Measurements from ENCODE around the gene IGFL2. TPM values are rescaled to one million over a fixed set of nuclear protein-coding genes. Genes with fewer than 3 reads are reported as not detected.
"Not testable (repeated sequence)": the region's sequence is repeated elsewhere in the genome, so short reads cannot be mapped to it uniquely, and the experiment has no call there.

Gene IGFL2
- total and polyA plus RNA-seq, 5 donors, result 0.14 to 0.43 TPM; not detected in 3

GRCh38 chr19:46176116-46176860 is 28.2 kb downstream of the IGFL2 start:
- intact Hi-C loops (cut with DNase I), result no loop called here
- no peak for DNase-seq
- WGBS, result 76% methylated on average over 7 of the region's 7 CpGs

GRCh38 chr19:46179076-46179759 is 31.2 kb downstream of the IGFL2 start:
- DNase-seq (no peak), ATAC-seq (no peak)
- Histone ChIP-seq H3K4me3 (ENCODE audit: low read length) (no peak overlapping the region), H3K27ac (ENCODE audit: low read length) (no peak overlapping the region), H3K4me1 (ENCODE audit: control insufficient read depth, insufficient read depth, low read length) (no peaks in the 10 kb centered on the region), H3K9me3 (ENCODE audit: control insufficient read depth, low read length) (no peaks in the 10 kb centered on the region), H3K27me3 (ENCODE audit: control insufficient read depth, insufficient read depth) (no peaks in the 10 kb centered on the region)
- intact Hi-C loops (cut with DNase I), result no loop called here
- 57% methylated on average over 9 of the region's 9 CpGs for WGBS

More at GRCh38 chr19:46176116-46176860, 28.2 kb downstream of the IGFL2 start:
- H3K27me3 ChIP-seq (ENCODE audit: control insufficient read depth, insufficient read depth), result no peaks in the 10 kb centered on the region
- H3K27ac ChIP-seq (ENCODE audit: low read length), result no peak overlapping the region
- no peaks in the 10 kb centered on the region for H3K4me1 ChIP-seq (ENCODE audit: control insufficient read depth, insufficient read depth, low read length)
- H3K9me3 ChIP-seq (ENCODE audit: control insufficient read depth, low read length), result no peaks in the 10 kb centered on the region
- no peak overlapping the region for H3K4me3 ChIP-seq (ENCODE audit: low read length)
- no peak for ATAC-seq

- no peak for DNase-seq
- 72% methylated on average over 5 of the region's 5 CpGs for WGBS
- no peaks in the 10 kb centered on the region for H3K4me1 ChIP-seq (ENCODE audit: control insufficient read depth, insufficient read depth, low read length)
- intact Hi-C loops (cut with DNase I), result no loop called here
- no peak overlapping the region for H3K4me3 ChIP-seq (ENCODE audit: low read length)
- no peaks in the 10 kb centered on the region for H3K27me3 ChIP-seq (ENCODE audit: control insufficient read depth, insufficient read depth)
- no peaks in the 10 kb centered on the region for H3K9me3 ChIP-seq (ENCODE audit: control insufficient read depth, low read length)
- H3K27ac ChIP-seq (ENCODE audit: low read length), result no peak overlapping the region
- no peak for ATAC-seq
Measured at GRCh38 chr19:46180701-46181387, 32.8 kb downstream of the IGFL2 start.

GRCh38 chr19:46181388-46181779 is 33.3 kb downstream of the IGFL2 start:
- no peaks in the 10 kb centered on the region for H3K27me3 ChIP-seq (ENCODE audit: control insufficient read depth, insufficient read depth)
- H3K27ac ChIP-seq (ENCODE audit: low read length), result no peak overlapping the region
- no peak for DNase-seq
- no peak overlapping the region for H3K4me3 ChIP-seq (ENCODE audit: low read length)
- no peaks in the 10 kb centered on the region for H3K9me3 ChIP-seq (ENCODE audit: control insufficient read depth, low read length)
- no peak for ATAC-seq
- intact Hi-C loops (cut with DNase I), result no loop called here
- H3K4me1 ChIP-seq (ENCODE audit: control insufficient read depth, insufficient read depth, low read length), result no peaks in the 10 kb centered on the region
- WGBS, result 39% methylated on average over 6 of the region's 6 CpGs

- Histone ChIP-seq H3K9me3 (ENCODE audit: control insufficient read depth, low read length) (no peaks in the 10 kb centered on the region), H3K4me1 (ENCODE audit: control insufficient read depth, insufficient read depth, low read length) (no peaks in the 10 kb centered on the region), H3K27me3 (ENCODE audit: control insufficient read depth, insufficient read depth) (no peaks in the 10 kb centered on the region), H3K27ac (ENCODE audit: low read length) (no peak overlapping the region), H3K4me3 (ENCODE audit: low read length) (no peak overlapping the region)
- 84% methylated on average over 8 of the region's 8 CpGs for WGBS
- no peak for DNase-seq
- intact Hi-C loops (cut with DNase I), result no loop called here
- ATAC-seq, result no peak
Measured at GRCh38 chr19:46182476-46182875, 34.4 kb downstream of the IGFL2 start.

- H3K9me3 ChIP-seq (ENCODE audit: control insufficient read depth, low read length); H3K4me3 ChIP-seq (ENCODE audit: low read length); H3K27ac ChIP-seq (ENCODE audit: low read length); H3K4me1 ChIP-seq (ENCODE audit: control insufficient read depth, insufficient read depth, low read length); ATAC-seq; DNase-seq; H3K27me3 ChIP-seq (ENCODE audit: control insufficient read depth, insufficient read depth): not testable (repeated sequence)
- intact Hi-C loops (cut with DNase I), result loop anchor here (5.0 kb wide), 2 partner anchors 103 to 158 kb away; no protein-coding TSS in a partner anchor
- 76% methylated on average over 6 of the region's 6 CpGs for WGBS
Measured at GRCh38 chr19:46184775-46185710, 37.0 kb downstream of the IGFL2 start.

- H3K27ac ChIP-seq (ENCODE audit: low read length), result no peak overlapping the region
- intact Hi-C loops (cut with DNase I), result loop anchor here (5.0 kb wide), 2 partner anchors 104 to 159 kb away; no protein-coding TSS in a partner anchor
- WGBS, result 55% methylated on average over 20 of the region's 20 CpGs
- H3K4me1 ChIP-seq (ENCODE audit: control insufficient read depth, insufficient read depth, low read length), result no peaks in the 10 kb centered on the region
- no peaks in the 10 kb centered on the region for H3K9me3 ChIP-seq (ENCODE audit: control insufficient read depth, low read length)
- H3K4me3 ChIP-seq (ENCODE audit: low read length), result no peak overlapping the region
- DNase-seq, result peak in 2 of 3 donors; percentile 52 to 62
- peak; percentile 33 to 34 for ATAC-seq
- no peaks in the 10 kb centered on the region for H3K27me3 ChIP-seq (ENCODE audit: control insufficient read depth, insufficient read depth)
Measured at GRCh38 chr19:46186101-46186716, 38.2 kb downstream of the IGFL2 start.

- ATAC-seq, result no peak
- H3K27me3 ChIP-seq (ENCODE audit: control insufficient read depth, insufficient read depth), result no peaks in the 10 kb centered on the region
Measured at GRCh38 chr19:46186717-46187101, 38.7 kb downstream of the IGFL2 start.

GRCh38 chr19:46189971-46190888 is 42.2 kb downstream of the IGFL2 start:
- DNase-seq (no peak), ATAC-seq (no peak)
- Histone ChIP-seq H3K4me1 (ENCODE audit: control insufficient read depth, insufficient read depth, low read length) (no peaks in the 10 kb centered on the region), H3K9me3 (ENCODE audit: control insufficient read depth, low read length) (no peaks in the 10 kb centered on the region), H3K27ac (ENCODE audit: low read length) (no peak overlapping the region), H3K27me3 (ENCODE audit: control insufficient read depth, insufficient read depth) (no peaks in the 10 kb centered on the region), H3K4me3 (ENCODE audit: low read length) (no peak overlapping the region)
- 62% methylated on average over 8 of the region's 8 CpGs for WGBS
- intact Hi-C loops (cut with DNase I), result loop anchor here (5.0 kb wide), 2 partner anchors 108 to 163 kb away; no protein-coding TSS in a partner anchor

More at GRCh38 chr19:46186717-46187101, 38.7 kb downstream of the IGFL2 start:
- H3K9me3 ChIP-seq (ENCODE audit: control insufficient read depth, low read length), result no peaks in the 10 kb centered on the region
- no peaks in the 10 kb centered on the region for H3K4me1 ChIP-seq (ENCODE audit: control insufficient read depth, insufficient read depth, low read length)
- no peak overlapping the region for H3K27ac ChIP-seq (ENCODE audit: low read length)
- intact Hi-C loops (cut with DNase I), result loop anchor here (5.0 kb wide), 2 partner anchors 104 to 159 kb away; no protein-coding TSS in a partner anchor
- no peak for DNase-seq
- 15% methylated on average over 5 of the region's 5 CpGs for WGBS
- no peak overlapping the region for H3K4me3 ChIP-seq (ENCODE audit: low read length)
